Stimulated activated CD8-positive, alpha-beta memory T cell treated with anti-CD3 and anti-CD28 coated beads, Interleukin-7, amount 100 ng/mL, for 48 hours (primary cell): ENCODE data around the gene IGFL2.
"Not testable (repeated sequence)": the region's sequence is repeated elsewhere in the genome, so short reads cannot be mapped to it uniquely, and the experiment has no call there.

Source experiments
- DNase-seq, 2 donors: peaks; one replicate each; pipeline ENCODE4 v3.0.0-alpha.2; 2020; ENCODE audit warnings: low read depth in 1 of 2; ENCODE audit errors: extremely low read depth in 1 of 2

Gene IGFL2

DNA sequence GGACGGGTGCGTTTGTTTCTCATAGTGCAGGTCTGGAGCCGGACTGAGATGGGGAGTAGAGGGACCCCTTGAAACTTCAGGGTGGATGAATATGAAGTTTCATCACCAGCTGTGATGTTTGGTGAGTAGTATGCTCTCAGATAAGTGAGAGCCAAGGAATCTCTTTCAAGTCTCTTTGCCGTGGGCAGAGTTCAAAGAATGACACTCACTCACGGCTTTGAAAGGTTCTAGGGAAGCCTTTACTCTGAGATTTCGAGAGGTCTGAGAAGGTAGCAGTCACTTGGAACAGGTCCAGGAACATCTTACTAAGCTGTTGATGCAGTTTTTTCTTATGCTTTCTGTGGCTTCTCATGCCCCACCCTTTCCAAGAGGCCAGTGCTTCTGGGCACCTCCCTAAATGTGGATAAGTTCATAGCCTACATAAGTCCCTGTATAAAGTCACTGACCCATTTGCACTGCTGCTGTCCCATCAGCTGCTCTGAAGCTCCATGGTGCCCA, at the start of gene IGFL2:
TSS of gene IGFL2 (plus strand) at position 448 of the 498 bp plus-strand sequence. CDS start at position 489, 41 bp downstream.
- peak in 1 of 2 donors; percentile 4 for DNase-seq

GRCh38 chr19:46100344-46100743, 47.7 kb upstream of the IGFL2 start:
- DNase-seq = no peak

GRCh38 chr19:46101293-46101692, 46.7 kb upstream of the IGFL2 start:
- no peak for DNase-seq

DNA sequence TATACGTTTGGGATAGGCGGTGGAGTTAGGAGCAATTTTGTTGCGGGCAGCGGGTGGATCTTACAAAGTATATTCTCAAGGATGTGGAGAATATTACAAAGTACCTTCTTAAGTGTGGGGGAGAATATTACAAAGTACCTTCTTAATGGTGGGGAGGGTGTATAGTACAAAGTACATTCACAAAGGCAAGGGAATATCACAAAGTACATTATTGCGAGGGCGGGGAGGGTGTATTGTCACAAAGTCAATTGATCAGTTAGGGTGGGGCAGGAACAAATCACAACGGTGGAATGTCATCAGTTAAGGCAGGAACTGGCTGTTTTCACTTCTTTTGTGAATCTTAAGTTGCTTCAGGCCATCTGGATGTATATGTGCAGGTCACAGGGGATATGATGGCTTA, 45.7 kb upstream of the IGFL2 start:
- not testable (repeated sequence) for DNase-seq

DNA sequence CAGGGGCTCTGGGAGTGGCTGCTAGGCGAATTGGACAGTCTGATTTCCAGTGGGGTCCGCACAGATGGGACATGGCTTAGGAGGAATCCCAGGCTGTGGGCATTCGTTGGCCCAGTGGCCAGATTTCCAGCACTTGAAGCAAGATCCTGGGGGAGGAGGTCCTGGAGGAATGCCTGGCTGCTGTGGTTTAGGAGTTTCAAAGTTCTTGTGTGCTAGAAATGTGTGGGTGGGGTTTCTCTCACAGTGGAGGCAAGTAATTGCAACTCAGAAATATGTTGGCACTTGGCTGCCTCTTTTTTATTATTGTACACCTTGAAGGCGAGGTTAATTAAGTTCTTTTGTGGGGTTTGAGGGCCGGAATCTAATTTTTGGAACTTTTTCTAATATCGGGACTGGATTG, 40.7 kb upstream of the IGFL2 start:
- no peak for DNase-seq

GRCh38 chr19:46109876-46110275, 38.2 kb upstream of the IGFL2 start:
- no peak for DNase-seq

DNA sequence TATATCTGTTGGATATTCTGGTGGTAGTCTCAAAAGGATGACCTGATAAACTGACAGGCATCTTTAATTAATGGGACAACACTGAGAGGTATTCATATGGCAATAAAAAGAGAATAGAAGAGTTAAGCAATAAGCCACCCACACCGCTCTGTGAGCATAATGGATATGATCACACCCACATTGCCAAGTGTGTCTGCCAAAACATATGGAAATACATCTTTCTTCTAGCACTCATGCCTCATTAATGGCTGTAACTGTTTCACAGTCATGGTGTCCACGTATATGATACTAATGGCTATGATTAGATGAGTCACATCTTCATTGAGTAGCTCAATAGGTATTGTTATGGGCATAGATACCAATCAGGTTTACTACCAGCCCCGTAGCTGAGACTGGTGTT, 36.7 kb upstream of the IGFL2 start:
- DNase-seq = no peak

- no peak for DNase-seq
These were observed 35.5 kb upstream of the IGFL2 start for GRCh38 chr19:46112527-46112926.

- no peak for DNase-seq
These were observed 34.3 kb upstream of the IGFL2 start for GRCh38 chr19:46113726-46114125.

GRCh38 chr19:46115396-46116106, 32.5 kb upstream of the IGFL2 start:
- peak; percentile 42 to 70 for DNase-seq

GRCh38 chr19:46116121-46116520, 31.9 kb upstream of the IGFL2 start:
- DNase-seq = no peak

DNA sequence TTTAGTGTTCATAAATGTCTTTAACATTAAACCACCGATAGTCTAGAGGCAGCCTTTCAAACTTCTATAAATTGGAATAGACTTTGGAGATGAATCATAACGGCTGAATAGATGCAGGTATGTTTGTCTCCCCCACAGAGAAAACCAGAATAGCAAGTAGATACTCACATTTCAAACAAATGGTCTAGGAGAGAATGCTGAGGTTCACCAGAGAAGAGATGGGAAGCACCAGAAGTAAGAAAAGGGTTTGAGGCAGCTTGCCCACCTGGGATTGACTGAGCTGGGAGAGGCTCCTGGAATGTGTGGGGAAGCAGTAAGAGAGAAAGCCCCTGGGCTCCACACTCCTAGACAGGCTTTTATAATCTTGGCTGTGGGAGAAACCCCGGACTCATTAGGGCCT, 29.9 kb upstream of the IGFL2 start:
- DNase-seq = no peak

DNA sequence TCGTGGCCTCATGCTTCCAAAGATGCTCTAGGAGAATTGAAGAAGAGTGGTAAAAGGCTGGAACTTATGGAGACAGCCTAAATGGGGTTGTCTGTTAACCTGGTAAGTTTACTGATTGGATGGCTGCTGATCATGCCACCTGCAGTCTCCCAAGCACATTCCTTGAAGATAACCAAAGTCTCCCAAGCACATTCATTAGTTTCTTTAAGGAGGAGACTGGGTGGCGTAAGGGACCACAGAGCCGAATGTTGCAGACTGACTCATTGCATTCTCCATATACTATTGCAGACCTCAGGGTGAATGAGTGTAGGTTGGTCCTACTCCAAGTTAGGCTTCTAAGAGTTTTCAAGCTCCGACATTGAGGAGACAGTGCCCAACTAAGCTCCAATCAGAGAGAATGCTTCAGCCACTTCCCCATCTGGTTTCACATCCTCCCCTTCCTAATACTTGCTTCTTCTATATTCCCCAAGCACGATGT, 23.4 kb upstream of the IGFL2 start, which contains the start of gene IGFL3:
TSS of gene IGFL3 (minus strand) at position 51 of the 478 bp plus-strand sequence. CDS start at position 12, 39 bp downstream.
- DNase-seq = no peak

DNA sequence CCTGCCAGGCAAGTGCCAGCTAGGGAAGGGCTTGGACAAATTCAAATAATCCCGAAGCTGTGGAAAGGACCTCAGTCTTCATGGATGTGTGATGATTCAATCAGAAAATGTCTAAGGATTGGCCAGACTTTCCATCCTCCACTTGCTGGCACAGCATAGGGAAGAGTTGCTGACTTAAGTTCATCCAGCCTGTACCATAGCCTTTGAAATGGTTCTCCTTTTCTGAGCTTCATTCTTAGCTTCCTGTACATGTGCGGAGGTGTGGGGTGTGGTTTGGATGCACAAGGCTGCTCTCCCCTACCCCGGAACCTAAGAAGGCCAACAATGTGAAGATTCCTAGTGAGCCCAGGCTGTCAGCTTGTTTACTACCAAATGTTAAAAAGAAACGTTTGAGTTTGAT, 22.6 kb upstream of the IGFL2 start:
- DNase-seq = no peak

DNA sequence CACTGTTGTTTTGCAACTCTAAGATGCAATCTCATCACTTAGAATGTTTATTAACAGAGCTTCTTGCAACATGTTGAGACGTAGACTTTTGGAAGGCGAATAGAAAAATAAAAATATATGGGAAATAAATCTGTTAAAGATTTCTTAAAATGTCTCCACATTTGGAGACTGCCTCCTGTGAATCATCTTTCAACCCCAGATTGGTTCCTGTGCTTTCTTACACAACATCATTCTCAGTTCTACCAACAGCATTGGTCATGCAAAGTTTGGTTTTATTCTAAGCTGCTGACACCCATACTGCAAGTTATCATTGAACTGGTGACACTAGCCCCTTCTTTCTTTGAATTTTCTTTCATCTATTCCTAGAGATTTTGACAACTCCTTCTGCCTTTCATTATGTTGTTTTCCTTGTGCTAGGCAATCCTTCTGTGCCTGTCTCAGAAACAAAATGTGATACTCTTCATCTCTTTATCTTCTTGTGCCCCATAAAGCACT, 21.9 kb upstream of the IGFL2 start:
- no peak for DNase-seq

- no peak for DNase-seq
These were observed 16.4 kb upstream of the IGFL2 start for GRCh38 chr19:46131485-46132143.

- no peak for DNase-seq
These were observed 15.4 kb upstream of the IGFL2 start for GRCh38 chr19:46132508-46133100.

- DNase-seq = no peak
These were observed 14.9 kb upstream of the IGFL2 start for GRCh38 chr19:46133101-46133627.

DNA sequence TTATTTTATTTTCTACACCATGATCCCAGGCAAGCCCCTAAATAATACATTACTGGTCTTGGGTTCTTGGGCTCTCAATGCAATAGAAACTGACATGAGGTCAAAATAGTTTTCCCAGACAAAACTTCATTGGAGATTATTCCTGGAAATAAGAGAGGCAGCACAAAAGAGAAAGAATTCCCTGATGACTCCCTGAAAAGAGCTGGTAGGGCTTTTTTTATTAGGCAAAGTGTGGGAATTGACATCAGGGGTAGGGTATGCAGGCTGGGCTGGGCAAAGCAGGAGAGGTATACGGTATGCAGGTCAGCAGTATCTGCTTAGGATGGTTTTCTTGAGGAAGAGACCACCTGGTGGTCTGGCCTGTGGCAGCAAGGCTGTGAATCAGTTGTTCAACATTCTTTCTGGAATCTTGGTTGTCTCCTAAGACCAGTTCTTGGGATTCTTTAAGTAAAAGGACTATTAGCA, 14.2 kb upstream of the IGFL2 start:
- DNase-seq = no peak

DNA sequence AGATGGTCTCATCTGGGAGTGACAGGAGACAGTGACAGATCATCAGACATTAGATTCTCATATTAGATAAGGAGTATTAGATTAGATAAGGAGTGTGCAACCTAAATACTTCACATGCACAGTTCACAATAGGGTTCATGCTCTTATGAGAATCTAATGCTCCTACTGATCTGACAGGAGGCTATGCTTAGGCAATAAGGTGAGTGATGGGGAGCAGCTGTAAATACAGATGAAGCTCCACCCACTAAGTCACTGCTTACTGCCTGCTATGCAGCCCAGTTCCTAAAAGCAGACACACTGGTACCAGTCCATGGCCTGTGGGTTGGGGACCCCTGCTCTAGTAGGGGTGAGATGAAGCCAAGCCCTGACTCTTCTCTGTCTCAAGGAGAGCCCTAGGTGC, 13.5 kb upstream of the IGFL2 start:
- DNase-seq = no peak

GRCh38 chr19:46137915-46138473, 10.0 kb upstream of the IGFL2 start:
- DNase-seq = no peak
